Erythroblast (primary cell): ENCODE data around the gene PFN4.

ENCODE experiments used
- GATA1 ChIP-seq: IDR thresholded peaks from 2 replicates; pipeline ENCODE4 v1.6.1; 2011; ENCODE audit warnings: low read depth, mild to moderate bottlenecking, control low read depth, low read length, moderate library complexity
- POLR2A ChIP-seq: IDR thresholded peaks from 2 replicates; pipeline ENCODE4 v1.6.1; 2011; ENCODE audit warnings: mild to moderate bottlenecking, low read length

DNA sequence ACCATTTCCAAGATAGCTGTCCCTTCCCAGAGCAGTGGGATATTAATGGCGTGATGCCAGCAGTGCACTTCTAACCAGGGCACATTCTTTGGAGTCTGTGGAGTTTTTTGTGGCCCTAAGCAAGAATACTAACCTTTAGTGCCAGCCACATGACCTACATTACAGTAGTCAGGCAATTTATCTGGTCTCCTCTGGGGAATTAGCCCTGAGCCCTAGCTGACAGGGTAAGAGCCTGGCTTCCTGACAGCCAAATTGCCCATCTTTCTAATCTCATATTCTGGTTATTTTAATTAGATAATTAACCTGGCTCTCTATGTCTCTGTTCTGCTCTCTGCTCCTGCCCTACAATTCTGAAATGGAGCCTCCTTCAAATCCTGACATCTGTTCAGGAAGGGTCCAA lies 5.2 kb downstream of the PFN4 start:
- TF ChIP-seq POLR2A, result no peak
- no peak for TF ChIP-seq GATA1
